AG09319 (cell line): Measurements from ENCODE around the gene NDUFV3.

Experiments used
- DNase-seq: peaks from one replicate; pipeline ENCODE4 v3.0.0-alpha.2; 2010; ENCODE audit warnings: low read depth; ENCODE audit errors: extremely low read depth
- CTCF ChIP-seq: IDR thresholded peaks from 2 replicates; pipeline ENCODE4 v1.5.1; 2011; ENCODE audit warnings: low read depth, mild to moderate bottlenecking, inconsistent platforms, low read length, moderate library complexity

NDUFV3 gene

GRCh38 chr21:42853621-42854020 is 39.5 kb upstream of the NDUFV3 start:
- TF ChIP-seq CTCF: no peak
- DNase-seq: no peak

GRCh38 chr21:42854246-42855010 is 38.7 kb upstream of the NDUFV3 start:
- no peak for TF ChIP-seq CTCF
- DNase-seq: no peak

GRCh38 chr21:42855171-42855936 is 37.8 kb upstream of the NDUFV3 start:
- no peak for DNase-seq
- no peak for TF ChIP-seq CTCF

GRCh38 chr21:42855937-42856335 is 37.2 kb upstream of the NDUFV3 start:
- no peak for TF ChIP-seq CTCF
- DNase-seq: no peak

GRCh38 chr21:42857216-42857615 is 35.9 kb upstream of the NDUFV3 start:
- no peak for DNase-seq
- no peak for TF ChIP-seq CTCF

GRCh38 chr21:42858185-42858847 is 34.8 kb upstream of the NDUFV3 start:
- DNase-seq: no peak
- no peak for TF ChIP-seq CTCF
